Gastroesophageal sphincter (tissue), 4 donors: ENCODE measurements around the gene UMOD. TPM values are rescaled to one million over a fixed set of nuclear protein-coding genes. Genes with fewer than 3 reads are reported as not detected.

ENCODE experiments used
- ATAC-seq: fragments of 150-250 bp; one replicate; pipeline ENCODE4 v1.9.1; 2016; ENCODE audit warnings: mild to moderate bottlenecking, moderate library complexity
- H3K27ac ChIP-seq, 4 donors: fragments of 200-600 bp; sonication (generic) in 3 of 4; 1 replicate in 3 of 4; 2 replicates in 1 of 4; pipeline ENCODE4 v1.5.1; 2016 to 2019
- H3K27me3 ChIP-seq: fragments of 200-600 bp; sonication (generic); one replicate; pipeline ENCODE4 v1.5.1; 2019
- H3K36me3 ChIP-seq, 2 donors: fragments of 200-600 bp; sonication (generic); one replicate each; pipeline ENCODE4 v1.5.1; 2019; ENCODE audit warnings: control low read depth in 1 of 2
- H3K4me1 ChIP-seq, 3 donors: fragments of 200-600 bp; sonication (generic); 1 replicate in 2 of 3; 2 replicates in 1 of 3; pipeline ENCODE4 v1.5.1; 2016 to 2019; ENCODE audit warnings: control low read depth in 2 of 3
- H3K4me3 ChIP-seq, 2 donors: fragments of 200-600 bp; sonication (generic); one replicate each; pipeline ENCODE4 v1.5.1; 2019; ENCODE audit warnings: mild to moderate bottlenecking in 1 of 2, moderate library complexity in 1 of 2
- H3K9me3 ChIP-seq, 3 donors: fragments of 200-600 bp; sonication (generic); one replicate each; pipeline ENCODE4 v1.5.1; 2017 to 2019; ENCODE audit warnings: control low read depth in 2 of 3
- CTCF ChIP-seq, 4 experiments: fragments of 200-600 bp in 2 of 4; fragments of 450-650 bp in 2 of 4; sonication (generic) in 1 of 4; IDR thresholded peaks; one replicate each; pipeline ENCODE4 v1.5.1; 2017 to 2019; ENCODE audit warnings: antibody characterized with exemption in 4 of 4, mild to moderate bottlenecking in 2 of 4, moderate library complexity in 2 of 4
- EP300 ChIP-seq: sonication (generic); formaldehyde crosslinking; IDR thresholded peaks from one replicate; pipeline ENCODE4 v1.6.1; 2017; ENCODE audit warnings: antibody characterized with exemption, mild to moderate bottlenecking
- POLR2A ChIP-seq, 2 donors: fragments of 450-650 bp; IDR thresholded peaks; one replicate each; pipeline ENCODE4 v1.6.1; 2017; ENCODE audit warnings: antibody characterized with exemption in 2 of 2, mild to moderate bottlenecking in 2 of 2, moderate library complexity in 1 of 2
- POLR2AphosphoS5 ChIP-seq: sonication (generic); formaldehyde crosslinking; IDR thresholded peaks from one replicate; pipeline ENCODE4 v1.6.1; 2017; ENCODE audit warnings: antibody characterized with exemption
- WGBS, 2 donors: methylation state at CpG; one replicate each; pipeline ENCODE4 v1.1.5; 2018; ENCODE audit warnings: low coverage in 1 of 2; 5-methylcytosine and 5-hydroxymethylcytosine counted together
- total RNA-seq, 4 donors: library from RNA; depleted of rRNA; stranded (reverse); fragments of >200 nt; gene quantifications; one replicate each; pipeline ENCODE4 v1.1.0, GENCODE V29; 2016

The UMOD gene
- total RNA-seq, 4 donors from 2014 or later, result not detected

GRCh38 chr16:20349615-20350014 is 2.9 kb downstream of the UMOD start:
- WGBS, 2 donors, result 75 to 82% methylated on average over 4 to 6 of the region's 6 CpGs
- no peak overlapping the region for H3K27ac ChIP-seq
- no peaks in the 10 kb centered on the region for H3K36me3 ChIP-seq
- TF ChIP-seq POLR2AphosphoS5, result no peak
- ATAC-seq, result no peak
- no peaks in the 10 kb centered on the region for H3K9me3 ChIP-seq
- no peaks in the 10 kb centered on the region for H3K4me1 ChIP-seq
- peaks cover 43% of the 10 kb centered on the region for H3K27me3 ChIP-seq
- H3K4me3 ChIP-seq, result no peak overlapping the region

GRCh38 chr16:20348365-20349185 is 3.9 kb downstream of the UMOD start:
- ATAC-seq, result no peak
- peaks cover 42% of the 10 kb centered on the region for H3K27me3 ChIP-seq
- H3K36me3 ChIP-seq, result no peaks in the 10 kb centered on the region
- WGBS, 2 donors, result 32% methylated on average over 5 of the region's 77 CpGs; no CpG with 5 or more reads in 1 of the 2 donors
- no peak overlapping the region for H3K27ac ChIP-seq
- no peaks in the 10 kb centered on the region for H3K4me1 ChIP-seq
- H3K9me3 ChIP-seq, result no peaks in the 10 kb centered on the region
- TF ChIP-seq CTCF (IDR thresholded peaks at IDR 0.05) (peak in 1 of 4 experiments; percentile 15), EP300 (no peak)
- no peak overlapping the region for H3K4me3 ChIP-seq

- peaks cover 41% of the 10 kb centered on the region for H3K27me3 ChIP-seq
- no peaks in the 10 kb centered on the region for H3K9me3 ChIP-seq
- no peaks in the 10 kb centered on the region for H3K4me1 ChIP-seq
- H3K27ac ChIP-seq, result no peak overlapping the region
- WGBS, 2 donors, result 47 to 56% methylated on average over 6 to 9 of the region's 12 CpGs
- H3K4me3 ChIP-seq, result no peak overlapping the region
- no peak for ATAC-seq
- TF ChIP-seq CTCF (IDR thresholded peaks at IDR 0.05) (no peak), EP300 (no peak), POLR2AphosphoS5 (no peak), POLR2A (IDR thresholded peaks at IDR 0.05) (no peak)
- H3K36me3 ChIP-seq, result no peaks in the 10 kb centered on the region
These were observed 4.7 kb downstream of the UMOD start for GRCh38 chr16:20347666-20348364.

GRCh38 chr16:20344611-20345010 is 7.9 kb downstream of the UMOD start:
- no peaks in the 10 kb centered on the region for H3K9me3 ChIP-seq
- peaks cover 31% of the 10 kb centered on the region for H3K27me3 ChIP-seq
- no peaks in the 10 kb centered on the region for H3K4me1 ChIP-seq
- no peaks in the 10 kb centered on the region for H3K36me3 ChIP-seq
- ATAC-seq, result no peak
- no peak for TF ChIP-seq POLR2A (IDR thresholded peaks at IDR 0.05)
- no peak for TF ChIP-seq CTCF (IDR thresholded peaks at IDR 0.05)
- TF ChIP-seq EP300, result no peak
- no peak overlapping the region for H3K4me3 ChIP-seq
- H3K27ac ChIP-seq, result no peak overlapping the region
- 69 to 76% methylated on average over 3 to 5 of the region's 5 CpGs for WGBS, 2 donors

GRCh38 chr16:20339744-20340143 is 12.8 kb downstream of the UMOD start:
- WGBS, 2 donors, result 80 to 94% methylated on average over 3 of the region's 3 CpGs

GRCh38 chr16:20336955-20337354 is 15.6 kb downstream of the UMOD start:
- WGBS, 2 donors, result 24% methylated on average over 2 of the region's 2 CpGs; no CpG with 5 or more reads in 1 of the 2 donors
- TF ChIP-seq EP300 (no peak), POLR2AphosphoS5 (no peak), POLR2A (IDR thresholded peaks at IDR 0.05) (no peak), CTCF (IDR thresholded peaks at IDR 0.05) (no peak)
- H3K27ac ChIP-seq, result no peak overlapping the region
- H3K4me1 ChIP-seq, result no peaks in the 10 kb centered on the region
- peaks cover 19% of the 10 kb centered on the region for H3K27me3 ChIP-seq
- no peak overlapping the region for H3K4me3 ChIP-seq
- H3K9me3 ChIP-seq, result no peaks in the 10 kb centered on the region
- no peaks in the 10 kb centered on the region for H3K36me3 ChIP-seq
- ATAC-seq, result no peak

More at GRCh38 chr16:20339744-20340143, 12.8 kb downstream of the UMOD start:
- Histone ChIP-seq H3K9me3 (no peaks in the 10 kb centered on the region), H3K4me1 (no peaks in the 10 kb centered on the region), H3K36me3 (no peaks in the 10 kb centered on the region), H3K27me3 (peaks cover 24% of the 10 kb centered on the region), H3K27ac (no peak overlapping the region), H3K4me3 (no peak overlapping the region)
- TF ChIP-seq EP300 (no peak), POLR2AphosphoS5 (no peak), POLR2A (IDR thresholded peaks at IDR 0.05) (no peak)
- ATAC-seq, result no peak
